Pancreas (tissue), 10 donors: Measurements from ENCODE around the gene PTPN1. TPM values are rescaled to one million over a fixed set of nuclear protein-coding genes. Genes with fewer than 3 reads are reported as not detected.

ENCODE experiments used
- ATAC-seq, 4 donors: fragments of 200-7000 bp; cut with Tn5 transposase; one replicate each; pipeline versions ENCODE4 v1.8.0 to v1.9.1; 2020; ENCODE audit warnings: mild to moderate bottlenecking in 4 of 4, moderate library complexity in 4 of 4
- DNase-seq, 6 donors: peaks; one replicate each; pipeline ENCODE4 v3.0.0-alpha.2; 2020
- FAIRE-seq: peaks from 2 replicates; lab custom pipeline; 2012; peaks lifted over from hg19 to GRCh38; lab: Jason Lieb, UNC
- H3K27ac ChIP-seq, 4 donors: fragments of 200-600 bp; sonication (generic); 1 replicate in 3 of 4; 2 replicates in 1 of 4; pipeline versions ENCODE4 v1.5.0 to v1.8.0; 2020
- H3K27me3 ChIP-seq, 4 donors: fragments of 200-600 bp; one replicate each; pipeline ENCODE4 v1.8.0; 2021
- H3K36me3 ChIP-seq, 3 donors: fragments of 200-600 bp; sonication (generic) in 1 of 3; one replicate each; pipeline versions ENCODE4 v1.5.0 to v1.8.0; 2020 to 2021
- H3K4me1 ChIP-seq, 3 donors: fragments of 200-600 bp; one replicate each; pipeline ENCODE4 v1.8.0; 2021
- H3K4me3 ChIP-seq, 4 donors: fragments of 200-600 bp; sonication (generic) in 2 of 4; one replicate each; pipeline versions ENCODE4 v1.5.0 to v1.8.0; 2020 to 2021
- H3K9me3 ChIP-seq, 4 donors: fragments of 200-600 bp; one replicate each; pipeline ENCODE4 v1.8.0; 2021
- WGBS, 2 donors: extraction: QIAGEN DNeasy Blood & Tissue Kit; methylation state at CpG; one replicate each; pipeline ENCODE4 v1.1.7; 2013; 5-methylcytosine and 5-hydroxymethylcytosine counted together
- intact Hi-C, 3 donors: fragments of 100-400 bp; cut with DNase I; formaldehyde crosslinking; loops; one replicate each; pipeline versions ENCODE4 v1.11.1 to v1.14.2; 2022
- polyA plus RNA-seq, 2 donors: library from polyadenylated mRNA; stranded (reverse); fragments of 200-250 nt; gene quantifications; one replicate each; pipeline ENCODE4 v1.2.3, GENCODE V29; 2013
- total RNA-seq, 6 donors: library from RNA; stranded (reverse); fragmentation: NEBNext Ultra II Directional in 4 of 6; extraction: Animal tissue kit (Norgen Biotek cat#: 25700) in 4 of 6; gene quantifications; one replicate each; pipeline versions ENCODE4 v1.2.1 to v1.2.4, GENCODE V29; 2021 to 2023
- TF ChIP-seq, protein P1 (sequence below), 4 donors: fragments of 200-600 bp; sonication (generic) in 3 of 4; IDR thresholded peaks; one replicate each; pipeline versions ENCODE4 v1.5.0 to v1.8.0; 2021; ENCODE audit warnings: antibody characterized with exemption in 4 of 4
- donor health status: healthy with polysubstance abuse.
- donor health status: DM: no; HTN: no; CAD: no; lungs with moderate emphysema.
- donor health status: DM: no; HTN: no; CAD: no.
- donor health status: control.
- donor health status: control.
- donor health status: Bipolar disorder and iron deficiency.
- donor health status: DM: yes; HTN: yes; CAD: no.
- donor health status: DM: no; HTN: no; CAD: no.
- donor health status: DM: no; HTN: no; CAD: no.
- donor health status: DM: yes; HTN: yes; CAD: no.

The PTPN1 gene
- total and polyA plus RNA-seq, 8 donors = 6.0 to 12.4 (median 8.6) TPM

DNA sequence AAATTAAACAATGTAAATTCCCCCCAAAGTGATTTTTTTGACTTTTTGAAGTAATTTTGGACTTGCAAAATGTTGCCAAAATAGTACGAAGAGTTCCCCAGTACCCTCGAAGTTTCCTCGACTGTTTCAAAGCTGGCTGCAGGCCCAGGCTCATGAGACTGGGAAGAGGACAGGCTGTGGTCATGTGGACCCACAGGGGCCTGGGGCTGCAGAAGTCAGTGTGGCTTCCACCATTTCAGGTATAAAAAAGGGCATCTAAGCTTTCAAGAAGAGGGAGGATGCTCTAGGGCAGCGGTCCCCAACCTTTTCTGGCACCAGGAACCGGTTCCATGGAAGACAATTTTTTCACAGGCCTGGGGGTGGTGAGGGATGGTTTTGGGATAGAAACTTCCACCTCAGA, 75.0 kb downstream of the PTPN1 start:
- FAIRE-seq = no peak
- H3K27me3 ChIP-seq = no peaks in the 10 kb centered on the region
- no peak for ATAC-seq
- WGBS, 2 donors = 80% methylated on average over 5 of the region's 5 CpGs
- H3K4me1 ChIP-seq = no peaks in the 10 kb centered on the region
- intact Hi-C loops = loop anchor here in 1 of 3 donors (5.0 kb wide), 1 partner anchor 398 kb away; no protein-coding TSS in a partner anchor
- TF ChIP-seq, protein P1, sequence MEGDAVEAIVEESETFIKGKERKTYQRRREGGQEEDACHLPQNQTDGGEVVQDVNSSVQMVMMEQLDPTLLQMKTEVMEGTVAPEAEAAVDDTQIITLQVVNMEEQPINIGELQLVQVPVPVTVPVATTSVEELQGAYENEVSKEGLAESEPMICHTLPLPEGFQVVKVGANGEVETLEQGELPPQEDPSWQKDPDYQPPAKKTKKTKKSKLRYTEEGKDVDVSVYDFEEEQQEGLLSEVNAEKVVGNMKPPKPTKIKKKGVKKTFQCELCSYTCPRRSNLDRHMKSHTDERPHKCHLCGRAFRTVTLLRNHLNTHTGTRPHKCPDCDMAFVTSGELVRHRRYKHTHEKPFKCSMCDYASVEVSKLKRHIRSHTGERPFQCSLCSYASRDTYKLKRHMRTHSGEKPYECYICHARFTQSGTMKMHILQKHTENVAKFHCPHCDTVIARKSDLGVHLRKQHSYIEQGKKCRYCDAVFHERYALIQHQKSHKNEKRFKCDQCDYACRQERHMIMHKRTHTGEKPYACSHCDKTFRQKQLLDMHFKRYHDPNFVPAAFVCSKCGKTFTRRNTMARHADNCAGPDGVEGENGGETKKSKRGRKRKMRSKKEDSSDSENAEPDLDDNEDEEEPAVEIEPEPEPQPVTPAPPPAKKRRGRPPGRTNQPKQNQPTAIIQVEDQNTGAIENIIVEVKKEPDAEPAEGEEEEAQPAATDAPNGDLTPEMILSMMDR (IDR thresholded peaks at IDR 0.05) = no peak
- peaks cover 0 to 18% (median 7%) of the 10 kb centered on the region in 3 donors for H3K36me3 ChIP-seq
- no peaks in the 10 kb centered on the region for H3K9me3 ChIP-seq
- no peak overlapping the region for H3K27ac ChIP-seq
- H3K4me3 ChIP-seq = no peak overlapping the region
- DNase-seq = no peak

GRCh38 chr20:50585678-50586077, 75.5 kb downstream of the PTPN1 start:
- DNase-seq (no peak), FAIRE-seq (no peak), ATAC-seq (no peak)
- H3K4me1 ChIP-seq = no peaks in the 10 kb centered on the region
- no peaks in the 10 kb centered on the region for H3K9me3 ChIP-seq
- H3K4me3 ChIP-seq = no peak overlapping the region
- H3K27ac ChIP-seq = no peak overlapping the region
- H3K27me3 ChIP-seq = no peaks in the 10 kb centered on the region
- WGBS, 2 donors = 91 to 93% methylated on average over 9 of the region's 9 CpGs
- intact Hi-C loops = loop anchor here in 1 of 3 donors (5.0 kb wide), 1 partner anchor 398 kb away; no protein-coding TSS in a partner anchor
- TF ChIP-seq, protein P1 (IDR thresholded peaks at IDR 0.05) = no peak
- H3K36me3 ChIP-seq = peaks cover 0 to 15% (median 7%) of the 10 kb centered on the region in 3 donors

DNA sequence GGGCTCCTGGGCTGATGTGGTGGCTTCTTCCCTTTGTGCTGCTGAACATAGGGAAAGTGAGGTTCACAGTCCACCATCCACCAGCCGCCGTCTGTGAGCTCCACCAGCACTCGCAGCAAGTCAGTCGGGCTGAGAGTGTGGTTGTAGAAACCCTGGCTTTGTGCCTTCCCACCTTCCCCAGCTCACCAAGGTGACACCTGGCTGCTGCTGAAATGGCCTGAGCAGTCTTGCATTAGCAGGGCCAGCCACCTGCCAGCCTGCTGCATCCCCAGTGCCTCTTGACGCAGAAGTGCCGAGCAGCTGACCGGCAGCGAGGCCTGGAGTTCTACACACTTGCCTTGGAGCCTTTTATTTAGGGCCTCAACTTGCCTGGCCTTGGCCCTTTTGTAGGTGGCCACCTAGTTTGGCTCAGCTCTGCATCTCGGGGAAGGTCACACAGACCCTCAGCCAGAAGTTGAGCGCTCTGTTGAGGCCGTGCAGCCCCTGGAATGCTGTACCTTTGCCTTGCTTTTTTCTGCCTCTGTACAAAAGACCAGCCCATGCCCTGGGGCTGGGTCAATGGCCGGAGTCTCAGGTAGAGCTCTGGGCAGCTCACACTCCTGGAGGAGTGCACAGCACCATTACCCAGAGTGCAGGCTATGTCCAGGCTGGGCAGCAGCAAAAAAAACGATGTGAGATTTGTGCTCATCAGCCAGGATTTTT, 76.5 kb downstream of the PTPN1 start:
- WGBS, 2 donors = 92 to 93% methylated on average over 13 of the region's 13 CpGs
- DNase-seq = no peak
- intact Hi-C loops = loop anchor here in 1 of 3 donors (5.0 kb wide), 1 partner anchor 399 kb away; no protein-coding TSS in a partner anchor
- no peak for FAIRE-seq
- Histone ChIP-seq H3K36me3 (peaks cover 0 to 7% (median 5%) of the 10 kb centered on the region in 3 donors), H3K27ac (no peak overlapping the region), H3K9me3 (no peaks in the 10 kb centered on the region), H3K4me3 (no peak overlapping the region), H3K27me3 (no peaks in the 10 kb centered on the region), H3K4me1 (no peaks in the 10 kb centered on the region)
- TF ChIP-seq, protein P1 (IDR thresholded peaks at IDR 0.05) = no peak
- peak in 2 of 4 donors; percentile 17 to 32 for ATAC-seq

DNA sequence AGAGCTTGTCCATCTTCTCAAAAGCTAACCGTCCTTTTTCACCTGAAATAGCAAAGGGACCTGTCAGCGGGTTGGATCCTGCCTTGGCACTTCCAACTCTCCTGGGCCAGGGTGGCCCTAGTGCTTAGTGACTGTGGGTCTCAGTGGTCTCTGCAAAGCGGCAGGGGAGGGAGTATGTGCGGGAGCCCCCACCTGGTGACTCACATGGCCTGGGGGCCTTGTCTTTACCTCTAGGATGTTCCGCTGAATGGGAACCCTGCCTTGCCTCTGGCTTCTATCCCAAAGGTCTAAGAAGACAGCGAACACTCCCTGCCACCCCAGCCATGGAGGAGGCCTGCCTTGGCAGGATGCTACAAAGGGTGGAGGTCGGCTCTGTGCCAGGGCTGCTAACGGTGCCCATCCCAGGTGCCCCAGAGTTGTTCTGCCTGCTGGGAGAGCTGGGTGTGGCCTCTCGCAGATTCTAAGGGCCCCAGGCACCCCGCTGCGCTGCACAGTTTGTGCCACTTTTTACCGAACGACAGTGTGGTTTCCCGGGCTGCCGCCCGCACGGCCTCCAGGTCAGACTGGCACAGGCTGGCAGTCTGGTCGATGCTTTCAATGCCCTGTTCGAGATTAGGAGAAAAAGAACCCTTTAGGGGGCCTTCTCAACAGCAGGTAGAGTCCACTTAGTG, 77.2 kb downstream of the PTPN1 start:
- peak in 1 of 4 donors; percentile 5 for ATAC-seq
- Histone ChIP-seq H3K27ac (no peak overlapping the region), H3K36me3 (peaks cover 0 to 7% (median 0%) of the 10 kb centered on the region in 3 donors), H3K9me3 (no peaks in the 10 kb centered on the region), H3K4me3 (no peak overlapping the region), H3K4me1 (peaks cover 0 to 5% (median 0%) of the 10 kb centered on the region in 3 donors), H3K27me3 (no peaks in the 10 kb centered on the region)
- intact Hi-C loops = loop anchor here in 1 of 3 donors (5.0 kb wide), 1 partner anchor 400 kb away; no protein-coding TSS in a partner anchor
- TF ChIP-seq, protein P1 (IDR thresholded peaks at IDR 0.05) = no peak
- DNase-seq = no peak
- no peak for FAIRE-seq
- 91 to 94% methylated on average over 19 of the region's 19 CpGs for WGBS, 2 donors
